OCI-LY1 (cell line): ENCODE results near the gene GRB10.

ENCODE experiments used
- H2AFZ ChIP-seq: fragments of 200-600 bp; sonication (generic), shearing (Covaris generic); 2 replicates; pipeline ENCODE4 v1.6.0; 2014; ENCODE audit warnings: antibody characterized with exemption, mild to moderate bottlenecking, low read length
- H3F3A ChIP-seq: fragments of 200-600 bp; sonication (generic), shearing (Covaris generic); 2 replicates; pipeline ENCODE4 v1.6.0; 2014; ENCODE audit warnings: mild to moderate bottlenecking, antibody characterized with exemption, low read length, moderate library complexity; ENCODE audit not compliant: insufficient read depth
- H3K27ac ChIP-seq: fragments of 200-600 bp; sonication (generic); 2 replicates; pipeline ENCODE4 v1.5.1; 2014; ENCODE audit warnings: low read length, mixed run types, mild to moderate bottlenecking, low read depth; ENCODE audit not compliant: poor library complexity, severe bottlenecking
- H3K27me3 ChIP-seq: fragments of 200-600 bp; sonication (generic); 2 replicates; pipeline ENCODE4 v1.6.0; 2014; ENCODE audit warnings: antibody characterized with exemption, mild to moderate bottlenecking, low read length, moderate library complexity; ENCODE audit not compliant: insufficient read depth
- H3K36me3 ChIP-seq: fragments of 200-600 bp; sonication (generic); 2 replicates; pipeline ENCODE4 v1.6.1; 2014; ENCODE audit warnings: mild to moderate bottlenecking, antibody characterized with exemption, low read length, moderate library complexity, mixed read lengths; ENCODE audit not compliant: insufficient read depth
- H3K4me1 ChIP-seq: fragments of 200-600 bp; sonication (generic); 2 replicates; pipeline ENCODE4 v1.5.1; 2014; ENCODE audit warnings: mild to moderate bottlenecking, low read length, moderate library complexity; ENCODE audit not compliant: insufficient read depth, severe bottlenecking
- H3K4me2 ChIP-seq: fragments of 200-600 bp; sonication (generic), shearing (Covaris generic); 2 replicates; pipeline ENCODE4 v1.6.1; 2014; ENCODE audit warnings: low read length
- H3K4me3 ChIP-seq: fragments of 200-600 bp; sonication (generic); 2 replicates; pipeline ENCODE4 v1.5.1; 2014; ENCODE audit warnings: low read length, low read depth, mild to moderate bottlenecking, mixed read lengths; ENCODE audit not compliant: poor library complexity, severe bottlenecking
- H3K79me2 ChIP-seq: fragments of 200-600 bp; shearing (Covaris generic); 2 replicates; pipeline ENCODE4 v1.6.1; 2016; ENCODE audit warnings: mixed run types, low read length, mixed read lengths; ENCODE audit not compliant: insufficient read depth
- H3K9ac ChIP-seq: fragments of 200-600 bp; sonication (generic), shearing (Covaris generic); 2 replicates; pipeline ENCODE4 v1.6.1; 2014; ENCODE audit warnings: mild to moderate bottlenecking, low read length, mixed read lengths
- H3K9me2 ChIP-seq: fragments of 200-600 bp; sonication (generic), shearing (Covaris generic); 2 replicates; pipeline ENCODE4 v1.6.1; 2014; ENCODE audit warnings: low read depth, mild to moderate bottlenecking, low read length, mixed read lengths
- H3K9me3 ChIP-seq: fragments of 200-600 bp; shearing (Covaris generic); 2 replicates; pipeline ENCODE4 v1.6.1; 2014; ENCODE audit warnings: low read length, mixed read lengths
- H4K20me1 ChIP-seq: fragments of 200-600 bp; sonication (generic), shearing (Covaris generic); 2 replicates; pipeline ENCODE4 v1.6.0; 2016; ENCODE audit warnings: mild to moderate bottlenecking, low read length; ENCODE audit not compliant: insufficient read depth
- EZH2 ChIP-seq: fragments of 200-600 bp; sonication (generic), shearing (Covaris generic); IDR thresholded peaks from 2 replicates; pipeline ENCODE4 v1.8.0; 2017; ENCODE audit warnings: borderline replicate concordance, mixed run types, mild to moderate bottlenecking, antibody characterized with exemption, low read length, moderate library complexity, mixed read lengths
- TF ChIP-seq, protein P1 (sequence below): fragments of 200-600 bp; sonication (generic), shearing (Covaris generic); IDR thresholded peaks from 2 replicates; pipeline ENCODE4 v1.5.1; 2017; ENCODE audit warnings: mild to moderate bottlenecking, antibody characterized with exemption, low read length, moderate library complexity, mixed read lengths

GRB10 gene

GRCh38 chr7:50696810-50697582 lies 85.7 kb downstream of the GRB10 start:
- no peak overlapping the region for H3K4me3 ChIP-seq
- H3K4me1 ChIP-seq, result no peaks in the 10 kb centered on the region
- H3K9me2 ChIP-seq, result no peaks in the 10 kb centered on the region
- no peaks in the 10 kb centered on the region for H4K20me1 ChIP-seq
- H3K9ac ChIP-seq, result no peak overlapping the region
- no peaks in the 10 kb centered on the region for H3K9me3 ChIP-seq
- H3K4me2 ChIP-seq, result no peak overlapping the region
- no peak overlapping the region for H2AFZ ChIP-seq
- no peaks in the 10 kb centered on the region for H3K36me3 ChIP-seq
- H3K27ac ChIP-seq, result no peak overlapping the region
- H3K27me3 ChIP-seq, result no peaks in the 10 kb centered on the region; the same call in 1 of the 2 replicates
- no peak for TF ChIP-seq EZH2
- TF ChIP-seq, protein P1, sequence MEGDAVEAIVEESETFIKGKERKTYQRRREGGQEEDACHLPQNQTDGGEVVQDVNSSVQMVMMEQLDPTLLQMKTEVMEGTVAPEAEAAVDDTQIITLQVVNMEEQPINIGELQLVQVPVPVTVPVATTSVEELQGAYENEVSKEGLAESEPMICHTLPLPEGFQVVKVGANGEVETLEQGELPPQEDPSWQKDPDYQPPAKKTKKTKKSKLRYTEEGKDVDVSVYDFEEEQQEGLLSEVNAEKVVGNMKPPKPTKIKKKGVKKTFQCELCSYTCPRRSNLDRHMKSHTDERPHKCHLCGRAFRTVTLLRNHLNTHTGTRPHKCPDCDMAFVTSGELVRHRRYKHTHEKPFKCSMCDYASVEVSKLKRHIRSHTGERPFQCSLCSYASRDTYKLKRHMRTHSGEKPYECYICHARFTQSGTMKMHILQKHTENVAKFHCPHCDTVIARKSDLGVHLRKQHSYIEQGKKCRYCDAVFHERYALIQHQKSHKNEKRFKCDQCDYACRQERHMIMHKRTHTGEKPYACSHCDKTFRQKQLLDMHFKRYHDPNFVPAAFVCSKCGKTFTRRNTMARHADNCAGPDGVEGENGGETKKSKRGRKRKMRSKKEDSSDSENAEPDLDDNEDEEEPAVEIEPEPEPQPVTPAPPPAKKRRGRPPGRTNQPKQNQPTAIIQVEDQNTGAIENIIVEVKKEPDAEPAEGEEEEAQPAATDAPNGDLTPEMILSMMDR, result peak; percentile 51; the same call in 1 of the 2 replicates
- H3K79me2 ChIP-seq, result no peaks in the 10 kb centered on the region
- no peaks in the 10 kb centered on the region for H3F3A ChIP-seq

DNA sequence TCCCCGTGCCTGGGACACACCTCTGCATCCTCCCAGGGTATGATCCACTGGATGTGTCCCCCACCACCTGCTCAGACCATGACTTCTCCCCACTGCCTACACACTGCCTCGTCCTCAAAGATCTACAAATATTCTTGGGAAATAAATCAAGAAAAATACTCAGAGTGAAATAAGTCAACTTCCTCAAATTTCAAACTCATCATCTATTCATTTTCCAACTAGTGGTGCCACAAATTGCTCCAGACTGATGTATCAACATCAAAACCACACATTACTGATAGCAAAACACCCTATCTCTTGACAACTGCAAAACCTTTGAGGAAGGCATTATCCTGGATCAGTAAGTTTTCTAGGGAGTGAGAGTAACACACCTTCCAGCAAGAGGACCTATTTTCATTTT lies 87.7 kb downstream of the GRB10 start:
- no peaks in the 10 kb centered on the region for H3K9me3 ChIP-seq
- no peak overlapping the region for H2AFZ ChIP-seq
- H3K27ac ChIP-seq, result no peak overlapping the region
- H3K4me2 ChIP-seq, result no peak overlapping the region
- H3K9ac ChIP-seq, result no peak overlapping the region
- TF ChIP-seq EZH2, result no peak
- TF ChIP-seq, protein P1, result no peak
- H3K36me3 ChIP-seq, result no peaks in the 10 kb centered on the region
- no peaks in the 10 kb centered on the region for H3K79me2 ChIP-seq
- H3F3A ChIP-seq, result no peaks in the 10 kb centered on the region
- H3K27me3 ChIP-seq, result no peaks in the 10 kb centered on the region; the same call in 1 of the 2 replicates
- H4K20me1 ChIP-seq, result no peaks in the 10 kb centered on the region
- H3K4me3 ChIP-seq, result no peak overlapping the region
- H3K4me1 ChIP-seq, result no peaks in the 10 kb centered on the region
- H3K9me2 ChIP-seq, result no peaks in the 10 kb centered on the region

- Histone ChIP-seq H3K27ac (no peak overlapping the region), H3K27me3 (no peaks in the 10 kb centered on the region; the same call in 1 of the 2 replicates), H3K79me2 (no peaks in the 10 kb centered on the region), H3K9me3 (no peaks in the 10 kb centered on the region), H3K4me2 (no peak overlapping the region), H3K9ac (no peak overlapping the region), H3K4me3 (no peak overlapping the region), H3K9me2 (no peaks in the 10 kb centered on the region), H4K20me1 (no peaks in the 10 kb centered on the region), H2AFZ (no peak overlapping the region), H3K36me3 (no peaks in the 10 kb centered on the region), H3K4me1 (no peaks in the 10 kb centered on the region), H3F3A (no peaks in the 10 kb centered on the region)
- TF ChIP-seq, protein P1, result no peak
- TF ChIP-seq EZH2, result no peak
Observed at GRCh38 chr7:50693455-50694130, 89.1 kb downstream of the GRB10 start.
